Subcutaneous adipose tissue (tissue), 4 donors: ENCODE data around the gene KAT8. TPM values are rescaled to one million over a fixed set of nuclear protein-coding genes. Genes with fewer than 3 reads are reported as not detected.

Experiments used
- CTCF ChIP-seq: fragments of 450-650 bp; IDR thresholded peaks from one replicate; pipeline ENCODE4 v1.5.1; 2016; ENCODE audit warnings: low read depth, mild to moderate bottlenecking, control low read depth, antibody characterized with exemption, moderate library complexity
- total RNA-seq, 4 donors: library from RNA; depleted of rRNA; stranded (reverse); fragments of >200 nt; gene quantifications; one replicate each; pipeline ENCODE4 v1.1.0, GENCODE V29; 2016

The KAT8 gene
- total RNA-seq, 4 donors from 2014 or later: 42.3 to 71.2 (median 51.9) TPM

- no peak for TF ChIP-seq CTCF
These were observed 36.6 kb upstream of the KAT8 start for GRCh38 chr16:31080756-31081419.

GRCh38 chr16:31081428-31082351, 35.8 kb upstream of the KAT8 start:
- no peak for TF ChIP-seq CTCF

- no peak for TF ChIP-seq CTCF
These were observed 35.0 kb upstream of the KAT8 start for GRCh38 chr16:31082368-31083045.

GRCh38 chr16:31083081-31083480, 34.4 kb upstream of the KAT8 start:
- TF ChIP-seq CTCF: no peak

- no peak for TF ChIP-seq CTCF
These were observed 33.9 kb upstream of the KAT8 start for GRCh38 chr16:31083556-31083955.

GRCh38 chr16:31083981-31084380, 33.5 kb upstream of the KAT8 start:
- TF ChIP-seq CTCF: no peak
